ENCODE measurements around the gene CRYAB. TPM values are rescaled to one million over a fixed set of nuclear protein-coding genes. Genes with fewer than 3 reads are reported as not detected.

The CRYAB gene
- total RNA-seq, 1 experiment from 2014 or later = 2.1 TPM

GRCh38 chr11:111918390-111919256 is 7.1 kb upstream of the CRYAB start, which contains the start of gene C11orf52 (continued):
- TF ChIP-seq AFF4 (CRISPR knock-in tag; IDR thresholded peaks at IDR 0.05; ENCODE audit: borderline replicate concordance) (no peak), STAT6 (CRISPR knock-in tag; conservative IDR thresholded peaks at IDR 0.05; ENCODE audit: low read depth) (no peak), CREM (CRISPR knock-in tag; IDR thresholded peaks at IDR 0.05) (0 out of 2 replicates have a peak, but pooled peaks have one; percentile 47), FOXP1 (CRISPR knock-in tag; IDR thresholded peaks at IDR 0.05; ENCODE audit: borderline replicate concordance) (0 out of 2 replicates have a peak, but pooled peaks have one; percentile 51), NR2C2 (CRISPR knock-in tag; IDR thresholded peaks at IDR 0.05) (no peak), CBFB (CRISPR knock-in tag; IDR thresholded peaks at IDR 0.05; ENCODE audit: low read depth) (no peak)
- TF ChIP-seq, protein P1, sequence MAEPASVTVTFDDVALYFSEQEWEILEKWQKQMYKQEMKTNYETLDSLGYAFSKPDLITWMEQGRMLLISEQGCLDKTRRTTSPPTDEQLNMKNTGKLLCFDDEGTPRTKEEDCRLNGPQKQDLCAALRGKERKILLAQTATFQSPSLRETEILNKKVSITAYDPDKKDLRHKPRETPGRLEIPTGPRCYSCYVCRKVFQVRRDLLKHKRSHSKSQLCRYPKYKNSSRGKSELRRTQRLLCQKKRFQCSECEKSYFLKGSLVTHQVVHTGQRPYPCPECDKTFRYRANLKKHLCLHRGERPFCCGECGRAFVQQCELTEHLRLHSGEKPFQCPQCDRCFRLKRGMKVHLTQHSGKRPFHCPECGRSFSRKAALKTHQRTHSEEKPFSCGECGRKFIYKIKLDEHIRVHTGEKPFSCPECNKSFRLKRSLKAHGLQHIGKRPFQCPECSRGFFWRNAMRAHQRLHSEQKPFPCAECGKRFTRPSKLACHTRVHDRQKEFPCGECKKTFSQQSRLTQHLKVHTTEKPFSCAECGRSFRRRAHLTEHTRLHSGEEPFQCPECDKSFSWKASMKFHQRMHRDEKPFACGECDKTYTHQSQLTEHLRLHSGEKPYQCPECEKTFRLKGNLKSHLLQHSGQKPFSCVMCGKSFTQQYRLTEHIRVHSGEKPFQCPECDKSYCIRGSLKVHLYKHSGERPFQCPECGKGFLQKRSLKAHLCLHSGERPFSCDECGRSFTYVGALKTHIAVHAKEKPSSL (CRISPR knock-in tag; conservative IDR thresholded peaks at IDR 0.05) = no peak

GRCh38 chr11:111917788-111918187 is 6.2 kb upstream of the CRYAB start:
- Mint-ChIP-seq H3K9me3 (no peaks in the 10 kb centered on the region), H3K4me1 (peaks cover 38% of the 10 kb centered on the region), H3K27me3 (ENCODE audit: low read depth) (no peaks in the 10 kb centered on the region; the same call in 1 of the 2 replicates), H3K4me3 (no peak overlapping the region), H3K36me3 (no peaks in the 10 kb centered on the region; the same call in 1 of the 2 replicates), H3K27ac (peak overlapping the region; percentile 29; the same call in 1 of the 2 replicates)
- TF ChIP-seq CREM (CRISPR knock-in tag; IDR thresholded peaks at IDR 0.05) (no peak), GABPB1 (CRISPR knock-in tag; IDR thresholded peaks at IDR 0.05) (0 out of 2 replicates have a peak, but pooled peaks have one; percentile 22)
- ATAC-seq = no peak
- ChIA-PET CTCF (interaction anchor here (0.6 to 3.1 kb wide), 4 partner anchors 14 to 595 kb away, joined by 3 to 34 read pairs (median 14); no protein-coding TSS in a partner anchor), POLR2A (interaction anchor here (1.5 to 1.9 kb wide), 2 partner anchors 9 to 21 kb away, joined by 6 to 10 read pairs; no protein-coding TSS in a partner anchor)
- no peak for DNase-seq (ENCODE audit: low spot score)

DNA sequence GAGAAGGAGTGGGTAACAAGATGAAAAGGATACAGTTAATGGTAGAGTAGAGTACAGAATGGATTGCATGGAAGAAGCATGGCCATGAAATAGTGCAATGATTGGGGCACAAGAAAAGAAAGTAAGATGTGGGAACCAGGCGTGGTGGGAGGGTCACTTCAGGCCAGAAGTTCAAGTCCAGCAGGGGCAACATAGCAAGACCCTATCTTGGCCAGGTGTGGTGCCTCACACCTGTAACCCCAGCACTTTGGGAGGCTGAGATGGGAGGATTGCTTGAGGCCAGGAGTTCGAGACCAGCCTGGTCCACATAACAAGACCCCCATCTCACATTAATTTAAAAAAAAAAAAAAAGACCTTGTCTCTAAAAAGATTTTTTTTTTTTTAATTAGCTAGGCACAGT is 5.7 kb upstream of the CRYAB start:
- ATAC-seq = no peak
- Mint-ChIP-seq H3K4me1 (peaks cover 39% of the 10 kb centered on the region), H3K27ac (peak overlapping the region; percentile 10; the same call in 1 of the 2 replicates), H3K27me3 (ENCODE audit: low read depth) (no peaks in the 10 kb centered on the region; the same call in 1 of the 2 replicates), H3K4me3 (no peak overlapping the region), H3K36me3 (no peaks in the 10 kb centered on the region; the same call in 1 of the 2 replicates), H3K9me3 (no peaks in the 10 kb centered on the region)
- CTCF ChIA-PET = interaction anchor here (0.6 to 3.1 kb wide), 4 partner anchors 14 to 594 kb away, joined by 3 to 34 read pairs (median 14); no protein-coding TSS in a partner anchor
- DNase-seq (ENCODE audit: low spot score) = no peak
- POLR2A ChIA-PET = interaction anchor here (1.9 kb wide), 1 partner anchor 9 kb away, joined by 10 read pairs; no protein-coding TSS in a partner anchor
- TF ChIP-seq FOXP4 (CRISPR knock-in tag; IDR thresholded peaks at IDR 0.05) = no peak
- TF ChIP-seq ESRRA (CRISPR knock-in tag; IDR thresholded peaks at IDR 0.05; ENCODE audit: borderline replicate concordance) = no peak
- no peak for TF ChIP-seq STAT6 (CRISPR knock-in tag; conservative IDR thresholded peaks at IDR 0.05; ENCODE audit: low read depth)
- no peak for TF ChIP-seq PRRX2 (CRISPR knock-in tag; IDR thresholded peaks at IDR 0.05)
- TF ChIP-seq ATF1 (CRISPR knock-in tag; IDR thresholded peaks at IDR 0.05) = no peak
- TF ChIP-seq, protein P2, sequence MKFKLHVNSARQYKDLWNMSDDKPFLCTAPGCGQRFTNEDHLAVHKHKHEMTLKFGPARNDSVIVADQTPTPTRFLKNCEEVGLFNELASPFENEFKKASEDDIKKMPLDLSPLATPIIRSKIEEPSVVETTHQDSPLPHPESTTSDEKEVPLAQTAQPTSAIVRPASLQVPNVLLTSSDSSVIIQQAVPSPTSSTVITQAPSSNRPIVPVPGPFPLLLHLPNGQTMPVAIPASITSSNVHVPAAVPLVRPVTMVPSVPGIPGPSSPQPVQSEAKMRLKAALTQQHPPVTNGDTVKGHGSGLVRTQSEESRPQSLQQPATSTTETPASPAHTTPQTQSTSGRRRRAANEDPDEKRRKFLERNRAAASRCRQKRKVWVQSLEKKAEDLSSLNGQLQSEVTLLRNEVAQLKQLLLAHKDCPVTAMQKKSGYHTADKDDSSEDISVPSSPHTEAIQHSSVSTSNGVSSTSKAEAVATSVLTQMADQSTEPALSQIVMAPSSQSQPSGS (CRISPR knock-in tag; IDR thresholded peaks at IDR 0.05; ENCODE audit: borderline replicate concordance, low read depth) = no peak
- peak; percentile 94 for TF ChIP-seq ZNF121 (CRISPR knock-in tag; IDR thresholded peaks at IDR 0.05)

All from WTC11 (cell line).